HepG2 (cell line): Measurements from ENCODE around the gene SMO. TPM values are rescaled to one million over a fixed set of nuclear protein-coding genes. Genes with fewer than 3 reads are reported as not detected.

Experiments
- ATM ChIP-seq: fragments of 450-650 bp; IDR thresholded peaks from 2 replicates; pipeline ENCODE4 v1.7.1; 2017; ENCODE audit warnings: mild to moderate bottlenecking, borderline replicate concordance
- CENPX ChIP-seq: sonication (generic); formaldehyde crosslinking; IDR thresholded peaks from 2 replicates; pipeline ENCODE4 v1.9.0; 2021; ENCODE audit warnings: mild to moderate bottlenecking, missing genetic modification reagents, moderate library complexity
- CHD4 ChIP-seq: fragments of 200-600 bp; sonication (generic); IDR thresholded peaks from 2 replicates; pipeline ENCODE4 v1.7.0; 2017; ENCODE audit warnings: mild to moderate bottlenecking, low read length, borderline replicate concordance
- DNMT1 ChIP-seq: sonication (generic); formaldehyde crosslinking; IDR thresholded peaks from 2 replicates; pipeline ENCODE4 v1.5.1; 2020; ENCODE audit warnings: mild to moderate bottlenecking, missing genetic modification reagents
- FLYWCH1 ChIP-seq: sonication (generic); formaldehyde crosslinking; IDR thresholded peaks from 2 replicates; pipeline ENCODE4 v1.8.1; 2023; ENCODE audit warnings: mild to moderate bottlenecking, missing genetic modification reagents
- GRHL1 ChIP-seq: sonication (generic); formaldehyde crosslinking; conservative IDR thresholded peaks from 2 replicates; pipeline ENCODE4 v1.8.0; 2022; ENCODE audit warnings: missing genetic modification reagents
- GZF1 ChIP-seq: sonication (generic); formaldehyde crosslinking; IDR thresholded peaks from 2 replicates; pipeline ENCODE4 v1.5.1; 2020; ENCODE audit warnings: mild to moderate bottlenecking, missing genetic modification reagents
- HNF4G ChIP-seq, 2 experiments: sonication (generic) in 1 of 2; formaldehyde crosslinking in 1 of 2; IDR thresholded peaks; 2 replicates each; pipeline versions ENCODE4 v1.4.0 to v1.6.1; 2011 to 2020; ENCODE audit warnings: borderline replicate concordance in 2 of 2, low read depth in 2 of 2, mild to moderate bottlenecking in 2 of 2, low read length in 1 of 2, missing genetic modification reagents in 1 of 2, moderate library complexity in 1 of 2
- NFIB ChIP-seq: sonication (generic); formaldehyde crosslinking; IDR thresholded peaks from 2 replicates; pipeline ENCODE4 v1.9.0; 2021; ENCODE audit warnings: missing genetic modification reagents, mild to moderate bottlenecking, borderline replicate concordance
- NR3C1 ChIP-seq: sonication (generic); formaldehyde crosslinking; IDR thresholded peaks from 2 replicates; pipeline ENCODE4 v1.4.0; 2020; ENCODE audit warnings: missing genetic modification reagents
- NRL ChIP-seq: sonication (generic); formaldehyde crosslinking; IDR thresholded peaks from 2 replicates; pipeline ENCODE4 v1.5.0; 2020; ENCODE audit warnings: missing genetic modification reagents, mild to moderate bottlenecking, moderate library complexity, borderline replicate concordance
- RELA ChIP-seq: sonication (generic); formaldehyde crosslinking; IDR thresholded peaks from 2 replicates; pipeline ENCODE4 v1.4.0; 2020; ENCODE audit warnings: missing genetic modification reagents
- SIX1 ChIP-seq: sonication (generic); formaldehyde crosslinking; IDR thresholded peaks from 2 replicates; pipeline ENCODE4 v1.4.0; 2020; ENCODE audit warnings: missing genetic modification reagents, borderline replicate concordance
- STAT6 ChIP-seq: sonication (generic); formaldehyde crosslinking; IDR thresholded peaks from 2 replicates; pipeline ENCODE4 v1.4.0; 2020; ENCODE audit warnings: missing genetic modification reagents, mild to moderate bottlenecking, borderline replicate concordance
- THYN1 ChIP-seq: sonication (generic); formaldehyde crosslinking; IDR thresholded peaks from 2 replicates; pipeline ENCODE4 v1.8.1; 2023; ENCODE audit warnings: low read depth, mild to moderate bottlenecking, moderate library complexity, missing genetic modification reagents, borderline replicate concordance
- ZFP41 ChIP-seq: sonication (generic); formaldehyde crosslinking; IDR thresholded peaks from 2 replicates; pipeline ENCODE4 v1.4.0; 2020; ENCODE audit warnings: mild to moderate bottlenecking, missing genetic modification reagents, borderline replicate concordance
- ZFP82 ChIP-seq: sonication (generic); formaldehyde crosslinking; IDR thresholded peaks from 2 replicates; pipeline ENCODE4 v1.5.1; 2020; ENCODE audit warnings: mild to moderate bottlenecking, missing genetic modification reagents, borderline replicate concordance
- ZFY ChIP-seq: sonication (generic); formaldehyde crosslinking; IDR thresholded peaks from 2 replicates; pipeline ENCODE4 v1.4.0; 2020; ENCODE audit warnings: missing genetic modification reagents
- ZNF317 ChIP-seq: sonication (generic); formaldehyde crosslinking; IDR thresholded peaks from 2 replicates; pipeline ENCODE4 v1.5.0; 2020; ENCODE audit warnings: mild to moderate bottlenecking, missing genetic modification reagents
- ZNF431 ChIP-seq: sonication (generic); formaldehyde crosslinking; IDR thresholded peaks from 2 replicates; pipeline ENCODE4 v1.9.0; 2022; ENCODE audit warnings: missing genetic modification reagents, low read depth, mild to moderate bottlenecking, borderline replicate concordance
- ZNF724P ChIP-seq: sonication (generic); formaldehyde crosslinking; IDR thresholded peaks from 2 replicates; pipeline ENCODE4 v1.8.0; 2022; ENCODE audit warnings: missing genetic modification reagents, borderline replicate concordance
- polyA plus RNA-seq, 8 experiments: library from polyadenylated mRNA; depleted of rRNA in 3 of 8; stranded (reverse) in 7 of 8; unstranded in 1 of 8; fragments of >200 nt; fragmentation: Illumina TruSeq in 4 of 8; extraction: Trizol in 4 of 8; gene quantifications; 2 replicates each; pipeline versions ENCODE4 v1.2.1 to v1.2.3, GENCODE V29; 2011 to 2016; ENCODE audit warnings: low read depth in 4 of 8, missing spikeins in 1 of 8, mixed read lengths in 1 of 8; ENCODE audit not compliant: insufficient read depth in 1 of 8
- total RNA-seq, 5 experiments: library from RNA; depleted of rRNA; stranded (reverse); fragments of >200 nt; fragmentation: Illumina TruSeq; extraction: Trizol; gene quantifications; 2 replicates each; pipeline ENCODE4 v1.2.3, GENCODE V29; 2016; ENCODE audit warnings: low read depth in 1 of 5
- TF ChIP-seq, protein P1 (sequence below): sonication (generic); formaldehyde crosslinking; IDR thresholded peaks from 2 replicates; pipeline ENCODE4 v1.5.0; 2020; ENCODE audit warnings: mild to moderate bottlenecking, low read depth, missing genetic modification reagents, borderline replicate concordance
- TF ChIP-seq, protein P2 (sequence below): sonication (generic); formaldehyde crosslinking; IDR thresholded peaks from 2 replicates; pipeline ENCODE4 v1.4.0; 2020; ENCODE audit warnings: mild to moderate bottlenecking, missing genetic modification reagents
- TF ChIP-seq, protein P3 (sequence below): sonication (generic); formaldehyde crosslinking; IDR thresholded peaks from 2 replicates; pipeline ENCODE4 v1.5.0; 2020; ENCODE audit warnings: missing genetic modification reagents

SMO gene
- total and polyA plus RNA-seq, 2 of the 13 experiments (the other 11 are each of a cell fraction or from before 2014, with no cell fraction given) = 23.8 to 32.3 TPM

- TF ChIP-seq STAT6 (no peak), NRL (CRISPR knock-in tag) (no peak), NR3C1 (CRISPR knock-in tag) (no peak), SIX1 (CRISPR knock-in tag) (no peak), CHD4 (no peak), CENPX (CRISPR knock-in tag) (no peak), FLYWCH1 (CRISPR knock-in tag) (no peak), DNMT1 (no peak), ZFP41 (CRISPR knock-in tag) (no peak), GZF1 (no peak), RELA (no peak), GRHL1 (no peak), ATM (no peak), ZNF431 (no peak), ZNF317 (CRISPR knock-in tag) (no peak), THYN1 (no peak), ZFY (CRISPR knock-in tag) (no peak), HNF4G (IDR thresholded peaks at IDR 0.05; ENCODE audit: borderline replicate concordance, low read depth, low read length) (no peak), HNF4G (CRISPR knock-in tag; IDR thresholded peaks at IDR 0.05; ENCODE audit: borderline replicate concordance, low read depth) (no peak), ZNF724P (CRISPR knock-in tag) (peak; percentile 38; the same call in 1 of the 2 replicates), NFIB (CRISPR knock-in tag) (no peak), ZFP82 (CRISPR knock-in tag) (no peak)
- TF ChIP-seq, protein P1, sequence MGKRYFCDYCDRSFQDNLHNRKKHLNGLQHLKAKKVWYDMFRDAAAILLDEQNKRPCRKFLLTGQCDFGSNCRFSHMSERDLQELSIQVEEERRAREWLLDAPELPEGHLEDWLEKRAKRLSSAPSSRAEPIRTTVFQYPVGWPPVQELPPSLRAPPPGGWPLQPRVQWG (CRISPR knock-in tag) = no peak
- TF ChIP-seq, protein P2, sequence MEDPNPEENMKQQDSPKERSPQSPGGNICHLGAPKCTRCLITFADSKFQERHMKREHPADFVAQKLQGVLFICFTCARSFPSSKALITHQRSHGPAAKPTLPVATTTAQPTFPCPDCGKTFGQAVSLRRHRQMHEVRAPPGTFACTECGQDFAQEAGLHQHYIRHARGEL (CRISPR knock-in tag) = no peak
- TF ChIP-seq, protein P3, sequence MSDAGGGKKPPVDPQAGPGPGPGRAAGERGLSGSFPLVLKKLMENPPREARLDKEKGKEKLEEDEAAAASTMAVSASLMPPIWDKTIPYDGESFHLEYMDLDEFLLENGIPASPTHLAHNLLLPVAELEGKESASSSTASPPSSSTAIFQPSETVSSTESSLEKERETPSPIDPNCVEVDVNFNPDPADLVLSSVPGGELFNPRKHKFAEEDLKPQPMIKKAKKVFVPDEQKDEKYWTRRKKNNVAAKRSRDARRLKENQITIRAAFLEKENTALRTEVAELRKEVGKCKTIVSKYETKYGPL (CRISPR knock-in tag) = no peak
These were observed 25.4 kb downstream of the SMO start (continued) for GRCh38 chr7:129213828-129214227.
